GM12873 (cell line): ENCODE results near the gene NT5DC1.

Source experiments
- TF ChIP-seq, protein P1 (sequence below): IDR thresholded peaks from 2 replicates; pipeline ENCODE4 v1.5.1; 2012; ENCODE audit warnings: low read depth, mild to moderate bottlenecking, moderate library complexity, low read length, control low read depth; ENCODE audit not compliant: insufficient read depth; ENCODE audit errors: missing control alignments

Gene NT5DC1

DNA sequence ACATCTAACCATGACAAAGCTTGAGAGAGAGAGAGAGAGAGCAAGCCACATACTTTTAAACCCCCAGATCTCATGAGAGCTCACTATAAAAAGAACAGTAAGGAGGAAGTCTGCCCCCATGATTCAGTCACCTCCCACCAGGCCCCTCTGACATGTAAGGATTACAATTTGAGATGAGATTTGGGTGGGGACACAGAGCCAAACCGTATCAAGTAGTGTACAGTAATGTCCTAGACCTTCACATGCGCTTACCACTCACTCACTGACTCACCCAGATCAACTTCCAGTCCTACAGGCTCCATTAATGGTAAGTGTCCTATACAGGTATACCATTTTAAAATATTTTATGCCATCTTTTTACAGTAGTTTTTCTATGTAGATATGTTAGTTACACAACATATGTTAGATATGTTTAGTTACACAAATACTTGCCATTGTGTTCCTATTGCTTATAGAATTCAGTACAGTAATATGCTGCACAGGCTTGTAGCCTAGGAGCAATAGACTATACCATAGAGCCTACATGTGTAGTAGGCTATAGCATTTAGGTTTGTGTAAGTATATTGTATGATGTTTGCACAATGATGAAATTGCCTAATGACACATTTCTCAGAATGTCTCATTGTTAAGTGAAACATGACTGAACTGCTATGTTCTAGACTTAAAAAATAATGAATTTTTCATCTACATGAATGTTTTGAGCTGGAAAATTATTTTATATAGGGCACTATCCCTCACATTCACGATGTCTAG lies 167.4 kb downstream of the NT5DC1 start:
- TF ChIP-seq, protein P1, sequence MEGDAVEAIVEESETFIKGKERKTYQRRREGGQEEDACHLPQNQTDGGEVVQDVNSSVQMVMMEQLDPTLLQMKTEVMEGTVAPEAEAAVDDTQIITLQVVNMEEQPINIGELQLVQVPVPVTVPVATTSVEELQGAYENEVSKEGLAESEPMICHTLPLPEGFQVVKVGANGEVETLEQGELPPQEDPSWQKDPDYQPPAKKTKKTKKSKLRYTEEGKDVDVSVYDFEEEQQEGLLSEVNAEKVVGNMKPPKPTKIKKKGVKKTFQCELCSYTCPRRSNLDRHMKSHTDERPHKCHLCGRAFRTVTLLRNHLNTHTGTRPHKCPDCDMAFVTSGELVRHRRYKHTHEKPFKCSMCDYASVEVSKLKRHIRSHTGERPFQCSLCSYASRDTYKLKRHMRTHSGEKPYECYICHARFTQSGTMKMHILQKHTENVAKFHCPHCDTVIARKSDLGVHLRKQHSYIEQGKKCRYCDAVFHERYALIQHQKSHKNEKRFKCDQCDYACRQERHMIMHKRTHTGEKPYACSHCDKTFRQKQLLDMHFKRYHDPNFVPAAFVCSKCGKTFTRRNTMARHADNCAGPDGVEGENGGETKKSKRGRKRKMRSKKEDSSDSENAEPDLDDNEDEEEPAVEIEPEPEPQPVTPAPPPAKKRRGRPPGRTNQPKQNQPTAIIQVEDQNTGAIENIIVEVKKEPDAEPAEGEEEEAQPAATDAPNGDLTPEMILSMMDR = no peak

DNA sequence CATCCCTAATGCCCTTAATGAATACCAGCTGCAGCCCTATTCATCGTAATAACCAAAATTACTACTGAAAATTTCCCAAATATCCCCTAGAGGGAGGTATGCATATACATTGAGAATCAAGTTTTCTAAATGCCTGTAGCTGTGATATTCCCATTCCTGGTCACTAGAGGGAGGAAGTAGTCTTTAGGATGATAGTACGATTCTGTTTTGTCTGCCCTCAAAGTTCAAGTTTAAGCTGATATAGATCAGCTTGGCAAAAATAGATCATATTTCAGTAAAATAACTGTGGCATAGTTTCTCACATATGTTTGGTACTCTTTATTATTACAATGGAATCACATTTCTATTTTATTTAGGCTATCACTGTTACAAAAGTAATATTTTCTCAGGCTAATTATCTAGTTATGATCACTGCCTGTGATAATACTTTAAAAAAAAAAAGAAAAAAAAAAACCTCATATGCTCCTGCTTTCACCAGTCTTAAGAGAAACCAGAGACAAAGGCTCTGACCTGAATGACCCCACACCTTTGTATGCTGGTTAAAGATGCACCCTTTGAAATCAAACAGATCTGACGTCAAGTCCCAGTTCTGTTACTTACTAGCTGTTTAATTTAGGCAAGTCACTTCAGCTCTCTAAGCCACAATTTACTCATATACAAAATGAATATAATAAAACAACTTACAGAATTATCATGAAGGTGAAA lies 168.1 kb downstream of the NT5DC1 start:
- TF ChIP-seq, protein P1 = peak; percentile 63

DNA sequence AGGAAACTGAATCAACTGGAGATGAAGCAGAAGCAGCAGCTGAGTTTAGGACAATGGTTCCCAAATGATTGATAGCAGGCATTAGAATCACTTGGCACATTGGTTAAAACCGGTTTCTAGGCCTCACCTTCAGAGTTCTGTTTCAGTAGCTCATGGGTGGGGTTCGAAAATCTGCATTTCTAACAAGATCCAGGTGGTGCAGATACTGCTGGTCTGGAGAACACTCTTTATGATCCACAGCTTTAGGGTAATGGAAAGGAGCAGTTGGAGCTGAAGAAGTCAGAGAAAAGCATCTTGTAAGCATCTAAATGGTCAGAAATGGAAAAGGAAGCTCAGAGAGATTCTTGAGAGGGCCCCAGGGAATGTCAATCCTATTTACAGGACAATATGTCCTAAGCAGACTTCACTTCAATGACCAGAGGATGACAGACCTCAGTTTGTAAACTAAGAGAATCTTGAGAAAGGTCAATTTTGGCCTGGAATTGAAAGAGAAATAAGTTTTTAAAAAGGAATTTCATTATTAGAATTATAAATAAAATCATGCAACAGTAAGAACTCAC lies 170.6 kb downstream of the NT5DC1 start:
- TF ChIP-seq, protein P1 = no peak

DNA sequence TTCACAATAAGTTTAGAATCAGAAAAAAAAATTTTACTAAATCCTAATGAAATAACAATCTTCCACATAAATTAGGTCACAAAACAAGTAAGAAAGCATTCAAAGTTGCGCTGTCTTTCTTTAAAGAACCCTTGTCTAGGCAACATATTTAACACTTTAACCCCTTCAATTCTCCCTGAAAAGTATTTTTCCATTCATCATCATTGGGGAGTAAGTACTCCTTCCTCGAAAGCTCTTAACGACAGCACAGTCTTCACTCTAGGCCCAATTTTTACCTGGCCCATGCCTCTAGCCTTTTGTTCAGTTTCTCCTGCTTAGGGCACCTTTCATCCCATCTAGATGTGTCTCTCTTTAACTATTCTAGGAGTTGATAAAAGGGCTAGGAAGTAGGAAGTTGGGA lies 176.5 kb downstream of the NT5DC1 start:
- TF ChIP-seq, protein P1 = no peak

DNA sequence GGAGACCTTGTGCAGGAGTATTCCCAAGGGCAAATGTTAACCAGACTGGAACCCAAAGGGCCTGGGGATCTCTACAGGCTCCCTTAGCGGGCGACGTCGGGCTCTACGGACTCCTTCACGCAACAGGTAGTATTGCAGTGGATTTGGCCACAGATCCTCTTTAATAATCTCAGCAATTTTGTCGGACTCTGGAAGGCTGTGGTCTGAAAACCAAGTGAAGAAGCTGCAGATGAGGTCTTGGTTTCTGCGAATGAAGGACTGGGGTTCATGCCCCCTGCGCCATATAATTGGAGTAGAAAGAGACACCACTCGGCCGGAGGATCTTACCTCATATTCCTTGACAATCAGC lies 177.8 kb downstream of the NT5DC1 start:
- TF ChIP-seq, protein P1 = no peak

DNA sequence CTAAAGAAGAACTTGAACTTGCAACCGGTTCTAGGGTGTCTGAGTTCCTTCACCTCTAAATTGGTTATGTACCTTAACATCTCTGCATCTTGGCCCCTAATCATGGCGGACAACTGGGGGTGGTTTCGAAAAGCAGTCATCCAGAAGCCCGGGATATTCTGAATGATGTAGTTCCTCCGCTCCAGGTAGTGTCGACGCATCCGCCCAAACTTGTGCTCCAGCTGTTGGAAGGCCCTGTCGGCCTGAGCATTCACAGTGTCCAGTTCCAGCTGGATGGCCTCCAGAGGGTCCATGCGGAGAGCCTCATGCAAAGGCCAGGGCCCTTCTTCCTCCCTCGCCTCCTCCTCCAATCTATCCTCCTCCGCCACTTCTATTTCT lies 178.2 kb downstream of the NT5DC1 start:
- TF ChIP-seq, protein P1 = no peak

DNA sequence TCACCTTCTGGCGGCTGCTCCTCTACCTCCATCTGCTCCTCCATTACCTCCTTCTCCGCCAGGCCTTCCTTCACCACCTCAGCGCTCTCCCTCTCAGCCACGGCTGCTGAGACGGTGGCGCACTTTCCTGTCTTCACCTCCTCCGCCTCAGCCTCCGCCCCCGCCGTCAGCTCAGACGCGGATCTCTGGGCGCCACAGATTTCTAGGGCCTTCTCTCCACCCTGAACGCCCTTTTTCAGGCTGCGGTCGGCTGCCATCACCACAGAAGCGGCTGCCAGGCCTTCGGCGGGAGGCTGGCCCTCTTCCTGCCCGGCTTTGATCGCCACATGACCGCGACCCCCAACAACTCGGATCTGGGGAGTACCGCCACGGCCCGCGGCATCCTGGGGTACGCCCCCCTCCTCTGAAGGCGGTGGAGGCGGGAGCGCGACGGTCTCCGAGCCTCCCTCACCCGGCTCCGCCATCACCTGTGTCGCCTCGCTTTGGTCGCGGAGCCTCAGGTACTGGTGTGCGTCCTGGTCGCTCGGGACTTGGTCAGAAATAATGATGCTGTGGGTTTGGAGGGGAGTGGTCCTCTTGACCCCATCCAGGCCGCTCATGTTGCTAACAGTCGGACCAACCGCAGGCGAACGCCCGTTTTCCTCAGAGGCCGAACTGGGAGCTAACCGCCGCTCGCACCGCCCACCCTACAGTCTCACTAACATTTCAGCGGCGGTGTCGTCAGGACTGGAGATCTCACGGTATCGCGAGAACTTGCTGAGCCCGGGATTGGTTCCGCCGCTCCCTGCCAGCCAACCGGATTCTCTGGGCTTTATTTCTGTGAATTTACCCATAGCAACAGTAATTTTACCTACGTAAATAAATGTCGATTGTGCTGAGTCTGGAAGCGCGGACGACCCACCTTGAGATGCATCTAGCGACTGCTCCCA lies 178.8 kb downstream of the NT5DC1 start, which contains the start of gene TSPYL1:
Gene TSPYL1, minus strand, starts transcription at position 699 of the 929 bp plus-strand sequence. Its CDS starts 100 bp downstream, at position 599.
- TF ChIP-seq, protein P1 = no peak
